ENCODE data around the gene MIGA1.
"Not testable (repeated sequence)": the region's sequence is repeated elsewhere in the genome, so short reads cannot be mapped to it uniquely, and the experiment has no call there.

The MIGA1 gene

GRCh38 chr1:77779529-77780281 lies at the start of gene MIGA1:
TSS of gene MIGA1 (plus strand) at chr1:77779649. CDS start at chr1:77783253, 3,604 bp downstream.
- DNase-seq (ENCODE audit: low read depth): peak; percentile 71

DNA sequence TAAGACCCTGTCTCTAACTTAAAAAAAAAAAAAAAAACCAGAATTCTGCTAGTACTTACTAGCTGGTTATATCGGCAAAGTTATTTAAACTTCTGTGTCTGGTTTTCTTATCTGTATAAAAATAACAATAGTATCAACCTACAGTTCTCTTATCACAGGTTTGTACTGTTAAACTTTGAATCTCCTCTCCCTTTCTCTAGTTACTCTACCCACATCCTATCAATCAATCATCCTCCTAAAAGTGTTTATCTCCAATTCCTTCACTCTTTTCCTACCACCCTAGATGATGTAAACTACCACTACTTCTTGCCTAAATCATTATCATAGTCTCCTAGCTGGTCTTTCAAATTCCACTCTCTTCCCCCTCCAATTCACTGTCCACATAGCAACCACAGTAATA lies 47.4 kb upstream of the MIGA1 start:
- no peak for DNase-seq (ENCODE audit: low read depth)

- DNase-seq (ENCODE audit: low read depth): no peak
Observed at GRCh38 chr1:77739235-77739634, 40.2 kb upstream of the MIGA1 start.

GRCh38 chr1:77741316-77741715 lies 38.1 kb upstream of the MIGA1 start:
- no peak for DNase-seq (ENCODE audit: low read depth)

- DNase-seq (ENCODE audit: low read depth): no peak
Observed at GRCh38 chr1:77742011-77742555, 37.4 kb upstream of the MIGA1 start.

GRCh38 chr1:77744576-77744975 lies 34.9 kb upstream of the MIGA1 start:
- no peak for DNase-seq (ENCODE audit: low read depth)

GRCh38 chr1:77749489-77749888 lies 30.0 kb upstream of the MIGA1 start:
- DNase-seq (ENCODE audit: low read depth): not testable (repeated sequence)

DNA sequence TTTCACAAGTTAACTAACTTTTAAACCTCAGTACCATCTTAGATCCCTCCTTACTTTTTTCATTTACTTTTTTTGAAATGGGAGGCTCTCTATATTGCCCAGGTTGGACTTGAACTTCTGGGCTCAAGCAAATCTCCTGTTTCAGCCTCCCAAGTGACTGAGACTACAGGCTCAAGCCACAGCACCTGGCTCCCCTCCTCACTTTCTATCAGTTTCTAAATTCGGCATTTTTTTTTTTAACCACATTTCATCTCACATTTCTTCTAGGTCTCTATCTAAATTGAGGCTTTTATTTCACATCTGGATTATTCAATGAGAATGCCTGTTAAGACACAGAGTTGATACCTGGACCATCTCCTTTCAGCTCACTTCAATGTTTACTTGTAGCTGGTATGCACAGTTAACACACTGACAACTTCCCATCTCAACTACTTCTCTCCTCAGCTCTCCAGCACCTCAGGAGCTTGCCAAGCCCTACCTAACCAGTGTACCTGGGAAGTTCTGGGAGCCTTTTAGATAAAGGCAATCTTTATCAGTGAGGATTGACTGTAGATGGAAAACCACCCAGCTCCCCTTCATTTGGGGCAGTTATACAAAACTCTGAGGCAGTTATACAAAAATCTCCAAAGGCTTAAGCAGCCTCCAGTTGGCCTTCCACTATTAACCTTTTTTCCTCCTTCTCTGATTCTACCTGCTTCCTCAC lies 23.2 kb upstream of the MIGA1 start:
- DNase-seq (ENCODE audit: low read depth): no peak

DNA sequence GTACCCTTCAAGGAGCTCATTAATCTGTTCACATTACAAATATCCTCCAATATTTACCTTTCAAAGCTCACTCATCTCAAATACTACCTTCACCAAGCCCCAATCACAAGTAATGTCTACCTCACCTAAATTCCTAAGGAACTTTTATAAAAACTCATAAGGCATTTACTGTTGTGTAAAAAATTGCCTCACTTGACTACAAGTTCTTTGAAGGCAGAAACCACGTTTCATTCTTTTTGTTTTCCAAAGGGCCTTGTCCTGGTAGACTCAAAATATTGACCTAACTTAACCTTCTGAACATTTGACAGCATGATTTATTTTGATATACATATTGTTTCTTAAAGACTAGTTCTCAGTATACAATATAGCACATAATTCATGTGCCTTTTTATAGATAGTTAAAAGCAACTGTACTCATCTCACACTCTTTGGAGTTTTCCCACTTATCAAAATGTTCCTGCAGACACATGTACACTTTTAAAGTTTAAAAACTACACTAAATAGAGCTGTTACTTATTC lies 22.3 kb upstream of the MIGA1 start:
- DNase-seq (ENCODE audit: low read depth): no peak

- no peak for DNase-seq (ENCODE audit: low read depth)
Observed at GRCh38 chr1:77757603-77758002, 21.8 kb upstream of the MIGA1 start.

DNA sequence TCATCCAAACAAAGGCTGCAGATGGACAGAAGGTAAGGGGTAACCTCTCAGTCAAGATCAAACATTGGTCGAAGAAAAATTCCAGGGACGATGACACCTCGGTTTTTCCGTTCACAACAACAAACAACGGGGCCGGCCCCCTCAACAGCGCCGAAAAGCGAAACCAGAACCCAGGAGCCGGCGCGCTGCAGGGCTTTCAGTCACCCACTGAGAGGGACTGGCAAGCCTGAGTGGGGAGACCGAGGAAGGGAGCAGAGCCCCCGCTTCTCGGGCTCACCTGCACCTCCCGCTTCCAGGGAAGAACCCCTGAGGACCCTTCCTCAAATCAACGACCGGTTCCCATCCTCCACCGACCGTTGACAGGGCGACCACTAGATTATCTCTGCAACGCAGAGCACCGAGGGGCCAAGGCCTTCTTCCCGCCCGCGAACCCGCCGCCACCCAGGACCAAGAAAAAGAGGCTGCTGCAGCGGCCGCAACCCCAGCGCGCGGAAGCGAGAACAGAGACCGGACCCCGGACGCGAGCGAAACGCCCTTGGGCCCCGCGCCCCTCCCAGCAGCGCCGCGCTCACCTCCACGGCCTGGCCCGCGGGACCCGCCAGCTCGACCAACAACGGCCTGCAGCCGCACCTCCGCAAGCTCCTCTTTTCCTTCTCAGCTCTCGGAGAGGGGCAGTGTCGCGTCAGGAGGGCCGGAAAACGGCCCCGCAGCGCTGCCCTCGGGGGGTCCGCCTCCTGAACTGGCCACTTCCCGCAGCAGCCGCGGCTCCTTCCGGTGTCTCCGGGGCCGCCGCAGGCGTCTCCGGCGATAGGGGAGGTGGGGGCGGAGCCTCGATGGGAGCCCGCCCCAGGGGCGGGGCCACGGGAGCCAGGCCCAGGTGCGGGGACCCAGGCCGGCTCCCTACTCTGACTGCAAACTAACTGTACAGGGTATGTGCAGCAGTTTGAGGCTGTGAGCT lies 20.1 kb upstream of the MIGA1 start, which contains the start of gene USP33:
USP33 (minus strand) TSS at position 782 of the 958 bp plus-strand sequence. CDS start 18,155 bp downstream, outside the sequence.
- no peak for DNase-seq (ENCODE audit: low read depth)

DNA sequence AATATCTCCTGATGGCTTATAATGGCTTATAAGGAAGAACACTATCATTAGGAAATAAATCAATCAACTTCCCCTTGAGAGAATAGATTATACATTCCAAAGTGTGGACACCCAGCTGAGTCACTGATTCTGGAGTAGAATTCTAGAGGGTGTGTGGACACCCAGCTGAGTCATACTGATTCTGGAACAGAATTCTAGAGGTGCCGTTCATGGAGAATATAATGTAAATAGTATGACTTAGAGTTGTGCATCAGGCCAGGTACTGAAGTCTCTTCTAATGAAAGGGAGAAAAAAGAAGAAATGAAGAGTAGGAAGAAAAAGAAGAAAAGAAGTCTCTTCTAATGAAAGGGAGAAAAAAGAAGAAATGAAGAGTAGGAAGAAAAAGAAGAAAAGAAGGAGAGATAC lies 17.4 kb upstream of the MIGA1 start:
- peak; percentile 76 for DNase-seq (ENCODE audit: low read depth)

DNA sequence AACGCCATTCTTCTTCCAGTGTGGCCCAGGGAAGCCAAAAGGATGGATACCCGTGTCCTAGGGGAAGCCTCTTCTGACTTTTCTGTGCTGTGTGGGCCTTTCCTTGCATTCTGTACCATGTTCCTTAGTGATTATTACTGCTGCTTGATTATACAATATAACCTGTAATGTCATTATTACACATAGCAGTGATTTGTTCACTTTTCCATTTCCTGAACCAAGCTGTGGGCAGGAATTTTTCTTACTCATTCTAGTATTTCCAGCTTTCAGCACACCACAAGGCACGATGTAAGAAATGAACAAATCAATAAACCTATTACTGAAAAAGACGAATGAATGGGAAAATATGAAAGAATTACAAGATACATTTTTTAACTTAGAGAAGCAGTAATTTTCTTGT lies 11.4 kb upstream of the MIGA1 start:
- DNase-seq (ENCODE audit: low read depth): no peak

DNA sequence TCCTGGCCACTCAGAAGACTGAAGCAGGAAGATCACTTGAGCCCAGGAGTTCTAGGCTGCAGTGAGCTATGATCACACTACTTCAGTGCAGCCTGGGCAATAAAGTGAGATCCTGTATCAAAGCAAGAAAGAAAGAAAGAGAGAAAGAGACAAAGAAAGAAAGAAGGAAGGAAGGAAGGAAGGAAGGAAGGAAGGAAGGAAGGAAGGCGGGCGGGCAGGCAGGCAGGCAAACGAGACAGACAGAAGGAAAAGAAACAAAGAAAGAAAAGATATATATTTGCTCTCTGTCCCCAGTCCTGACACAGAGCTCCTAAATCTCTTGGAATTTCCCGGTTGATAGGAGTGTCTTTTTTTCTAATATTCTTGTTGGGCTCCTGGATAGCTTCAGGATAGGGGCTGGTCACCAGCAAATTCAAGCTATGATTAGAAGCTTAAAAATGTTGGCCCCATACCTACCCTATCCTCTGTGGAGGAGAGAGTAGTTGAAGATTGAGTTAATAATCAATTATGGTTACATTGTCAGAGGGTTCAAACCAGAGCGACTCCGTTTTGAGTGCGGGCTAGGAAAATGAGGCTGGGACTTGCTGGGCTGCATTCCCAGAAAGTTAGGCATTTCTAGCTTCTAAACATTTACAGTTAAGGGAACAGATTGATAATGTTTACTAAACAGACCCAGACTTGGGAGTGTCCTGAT lies 3.3 kb upstream of the MIGA1 start:
- no peak for DNase-seq (ENCODE audit: low read depth)

DNA sequence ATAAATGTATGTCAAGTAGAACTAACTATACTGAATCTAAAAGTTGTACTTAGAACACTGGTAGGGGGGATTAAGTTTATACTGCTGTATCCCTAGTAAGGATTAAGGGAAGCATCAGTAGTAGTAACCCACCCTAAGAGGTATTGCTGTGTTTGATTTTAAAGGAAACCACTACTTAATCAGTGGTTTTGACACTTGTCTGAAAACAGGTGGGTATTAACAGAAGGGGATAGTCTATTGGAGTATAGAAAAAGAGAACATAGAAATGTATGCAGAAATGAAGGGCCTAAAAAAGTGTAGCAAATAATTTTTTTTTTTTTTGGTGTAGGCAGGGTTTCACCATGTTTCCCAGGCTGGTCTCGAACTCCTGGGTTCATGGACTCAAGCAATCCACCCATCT lies 2.2 kb downstream of the MIGA1 start:
- no peak for DNase-seq (ENCODE audit: low read depth)

- DNase-seq (ENCODE audit: low read depth): no peak
Observed at GRCh38 chr1:77783141-77783540, 3.7 kb downstream of the MIGA1 start.

DNA sequence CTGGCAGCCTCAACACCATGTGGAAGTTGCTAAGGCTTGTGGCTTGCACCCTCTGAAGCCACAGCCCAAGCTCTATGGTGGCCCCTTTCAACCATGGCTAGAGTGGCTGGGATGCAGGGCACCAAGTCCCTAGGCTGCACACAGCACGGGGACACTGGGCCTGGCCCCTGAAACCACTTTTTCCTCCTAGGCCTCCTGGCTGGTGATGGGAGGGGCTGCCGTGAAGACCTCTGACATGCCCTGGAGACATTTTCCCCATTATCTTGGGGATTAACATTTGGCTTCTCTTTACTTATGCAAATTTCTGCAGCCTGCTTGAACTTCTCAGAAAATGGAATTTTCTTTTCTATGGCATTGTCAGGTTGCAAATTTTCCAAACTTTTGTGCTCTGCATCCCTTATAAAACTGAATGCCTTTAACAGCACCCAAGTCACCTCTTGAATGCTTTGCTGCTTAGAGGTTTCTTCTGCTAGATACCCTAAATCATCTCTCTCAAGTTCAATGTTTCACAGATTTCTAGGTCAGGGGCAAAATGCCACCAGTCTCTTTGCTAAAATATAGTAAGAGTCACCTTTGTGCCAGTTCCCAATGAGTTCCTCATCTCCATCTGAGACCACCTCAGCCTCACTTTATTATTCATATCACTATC lies 6.8 kb downstream of the MIGA1 start:
- DNase-seq (ENCODE audit: low read depth): not testable (repeated sequence)

- DNase-seq (ENCODE audit: low read depth): no peak
Observed at GRCh38 chr1:77794550-77794949, 15.1 kb downstream of the MIGA1 start.

GRCh38 chr1:77796695-77797405 lies 17.4 kb downstream of the MIGA1 start:
- no peak for DNase-seq (ENCODE audit: low read depth)

DNA sequence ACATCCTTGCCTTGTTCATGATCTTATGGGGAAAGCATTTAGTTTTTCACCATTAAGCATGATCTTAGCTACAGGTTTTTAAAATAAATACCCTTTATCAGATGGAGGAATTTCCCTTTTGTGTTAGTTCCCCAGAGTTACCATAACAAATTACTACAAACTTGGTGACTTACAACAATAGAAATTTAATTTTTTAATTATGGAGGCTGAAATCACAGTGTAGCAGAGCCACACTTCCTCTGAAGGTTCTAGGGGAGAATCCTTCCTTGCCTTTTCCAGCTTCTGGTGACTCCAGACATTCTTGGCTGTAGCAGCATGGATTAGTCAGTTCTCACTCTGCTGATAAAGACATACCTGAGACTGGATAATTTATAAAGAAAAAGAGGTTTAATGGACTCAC lies 18.5 kb downstream of the MIGA1 start:
- no peak for DNase-seq (ENCODE audit: low read depth)
